GM19455 (cell line): Measurements from ENCODE around the gene PAX1.

ENCODE experiments used
- ATAC-seq: cut with Tn5 transposase; IDR thresholded peaks from one replicate; pipeline ENCODE4 v1.9.1; 2021; ENCODE audit not compliant: unreplicated experiment

The PAX1 gene

DNA sequence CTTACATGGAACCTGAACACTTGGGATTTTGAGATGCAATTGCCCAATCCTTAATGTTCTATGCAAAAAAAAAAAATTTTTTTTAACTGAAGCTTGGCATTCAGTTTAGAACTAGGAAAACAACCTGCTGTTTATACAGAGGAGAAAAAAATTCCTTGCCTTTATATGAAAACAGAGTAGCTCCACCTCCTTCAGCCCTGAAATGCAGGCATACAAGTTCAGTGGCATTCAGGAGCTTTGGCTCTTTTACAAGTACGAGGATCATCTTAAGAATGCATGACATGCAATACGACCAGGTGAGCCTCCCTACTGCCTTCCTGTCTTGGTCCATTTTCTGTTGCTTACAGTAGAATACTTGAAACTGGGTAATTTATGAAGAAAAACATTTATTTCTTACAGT is 20.4 kb downstream of the PAX1 start:
- ATAC-seq, result no peak

DNA sequence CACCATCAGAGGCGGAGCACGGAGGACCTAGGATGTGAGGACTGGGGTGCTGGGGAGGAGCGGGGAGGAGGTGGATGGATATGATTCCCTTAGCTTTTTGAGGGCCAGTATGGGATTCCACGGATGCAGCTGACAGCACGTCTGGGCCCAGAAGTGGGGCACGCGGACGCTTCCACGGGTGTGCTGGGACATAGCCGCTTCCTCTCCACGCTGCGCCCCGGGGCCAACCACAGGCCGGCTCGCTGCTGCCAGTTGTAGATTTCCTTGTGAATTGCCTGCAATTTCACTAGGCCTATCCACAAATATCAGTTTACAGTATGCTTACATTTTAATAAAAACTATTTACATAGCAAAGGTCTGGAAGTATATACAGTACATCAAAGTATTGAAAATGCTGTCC is 23.9 kb downstream of the PAX1 start:
- ATAC-seq, result no peak

DNA sequence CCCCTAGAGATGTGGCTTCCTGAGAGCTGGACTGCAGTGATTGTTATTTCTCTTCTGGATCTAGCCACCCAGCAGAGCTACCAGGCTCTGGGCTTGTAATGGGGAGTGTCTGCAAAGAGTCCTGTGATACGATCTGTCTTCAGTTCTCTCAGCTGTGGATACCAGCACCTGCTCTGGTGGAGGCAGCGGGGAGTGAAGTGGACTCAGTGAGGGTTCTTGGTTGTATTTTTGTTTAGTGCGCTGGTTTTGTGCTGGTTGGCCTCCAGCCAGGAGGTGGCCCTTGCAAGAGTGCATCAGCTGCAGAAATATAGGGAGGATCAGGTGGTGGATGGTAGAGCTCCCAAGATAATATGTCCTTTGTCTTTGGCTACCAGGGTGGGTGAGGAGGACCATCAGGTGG is 33.7 kb downstream of the PAX1 start:
- ATAC-seq, result no peak

DNA sequence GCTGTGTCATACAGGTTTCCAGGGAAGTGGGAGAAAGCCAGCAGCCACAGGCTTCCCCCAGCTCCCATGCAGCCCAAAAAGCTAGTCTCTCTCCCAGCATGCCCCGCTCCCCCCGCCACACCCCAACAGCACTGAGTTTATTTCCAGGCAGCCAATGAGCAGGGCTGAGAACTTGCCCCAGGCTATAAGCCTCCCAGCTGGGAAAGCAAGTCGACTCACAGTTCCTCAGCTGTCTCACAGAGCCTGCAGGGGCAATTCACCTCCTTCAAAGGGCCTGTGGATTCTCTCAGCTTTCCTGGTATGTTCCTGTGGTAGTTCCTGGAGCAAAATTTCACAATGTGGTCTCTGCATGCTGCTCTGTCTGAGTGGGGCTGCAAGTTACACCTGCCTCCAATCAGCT is 34.2 kb downstream of the PAX1 start:
- ATAC-seq, result no peak

DNA sequence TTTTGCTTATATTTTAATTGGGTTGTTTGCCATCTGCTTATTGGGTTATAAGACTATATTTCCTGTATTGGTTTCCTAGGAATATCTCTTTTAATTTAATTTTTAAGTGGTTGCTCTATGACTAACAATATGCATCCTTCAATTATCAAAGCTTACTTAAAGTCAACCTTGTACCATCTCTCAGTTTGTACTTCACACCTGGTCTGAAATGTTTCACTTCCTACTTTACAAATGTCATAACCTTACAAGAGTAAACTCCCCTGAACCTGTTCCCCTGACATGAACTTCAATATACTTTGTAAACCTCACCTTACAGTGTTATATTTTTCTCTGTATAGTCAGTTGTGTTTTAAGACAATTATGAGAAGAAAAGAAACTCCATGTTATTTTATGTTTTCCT is 35.8 kb downstream of the PAX1 start:
- ATAC-seq, result no peak

DNA sequence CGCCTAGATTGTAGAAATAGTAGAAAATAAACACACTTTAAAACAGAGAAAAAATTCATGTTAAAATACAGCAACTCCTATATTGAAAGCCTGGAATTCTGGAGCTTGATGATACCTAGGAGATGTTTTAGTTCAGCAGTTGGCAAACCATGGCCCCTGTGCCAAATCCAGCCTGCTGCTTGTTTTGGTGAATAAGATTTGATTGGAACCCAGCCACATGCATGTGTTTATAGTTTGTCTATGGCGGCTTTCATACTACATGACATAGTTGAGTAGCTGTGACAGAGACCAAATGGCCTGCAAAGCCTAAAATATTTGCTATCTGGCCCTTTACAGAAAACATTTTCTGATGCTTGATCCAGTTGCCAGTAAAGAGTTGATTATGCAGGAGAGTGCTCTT is 57.2 kb downstream of the PAX1 start:
- ATAC-seq, result no peak

DNA sequence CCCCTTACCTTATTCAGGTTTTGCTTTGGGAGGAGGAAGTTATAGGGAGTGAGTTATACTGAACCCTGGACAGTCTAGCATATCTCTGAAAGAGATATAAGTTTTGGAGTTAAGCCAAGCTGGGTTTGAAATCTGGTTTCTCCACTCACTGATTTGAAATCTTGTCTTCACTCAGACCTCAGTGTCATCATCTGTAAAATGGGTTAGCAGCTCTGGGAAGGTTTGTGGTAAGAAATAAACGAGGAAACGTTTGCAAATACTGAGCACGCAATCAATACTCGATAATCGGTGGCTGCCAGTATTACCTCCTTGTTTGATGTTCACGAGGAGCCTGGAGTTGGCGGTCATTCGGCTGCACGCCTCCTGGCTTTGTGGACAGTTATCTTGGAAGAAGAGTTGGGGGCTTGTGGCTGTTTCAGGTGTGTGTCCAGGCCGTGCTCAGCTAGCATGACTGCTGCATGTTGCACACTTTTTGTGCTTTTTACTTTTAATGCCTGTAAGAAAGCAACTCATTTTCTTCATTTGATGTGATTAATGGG is 61.8 kb downstream of the PAX1 start:
- ATAC-seq, result no peak

DNA sequence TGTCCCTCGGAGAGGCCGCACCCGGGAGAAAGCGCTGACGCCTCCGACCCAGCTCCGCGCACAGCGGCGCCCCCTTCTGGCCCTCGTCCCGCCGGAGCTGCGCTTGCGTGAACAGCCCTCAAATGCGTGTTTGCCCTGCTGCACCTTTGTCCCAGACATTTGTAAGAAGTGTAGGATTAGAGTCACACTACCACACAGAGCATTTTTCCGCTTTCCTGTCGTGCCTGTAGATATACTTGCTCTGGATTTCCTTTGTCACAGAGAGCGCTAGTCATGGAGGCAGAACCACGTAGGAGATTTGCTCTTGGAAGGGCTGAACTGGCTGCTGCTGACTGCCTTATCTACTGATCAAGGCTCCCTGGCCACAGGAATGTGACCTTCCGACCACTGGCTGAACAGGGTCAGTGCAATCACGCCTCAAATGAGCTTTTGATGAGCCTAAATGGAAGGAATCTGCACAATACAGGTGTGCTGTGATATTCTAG is 62.3 kb downstream of the PAX1 start:
- no peak for ATAC-seq
